SK-N-SH treated with all-trans-retinoic acid at 6 μM for 48 hours (cell line): Measurements from ENCODE around the gene CTNS.

Experiments
- ARNTL ChIP-seq: fragments of 450-650 bp; formaldehyde crosslinking; IDR thresholded peaks from 2 replicates; pipeline ENCODE4 v1.5.0; 2020; ENCODE audit warnings: low read depth, mild to moderate bottlenecking, moderate library complexity, borderline replicate concordance
- GLIS3 ChIP-seq: fragments of 250-450 bp; sonication (Bioruptor Pico); IDR thresholded peaks from 2 replicates; pipeline ENCODE4 v1.5.0; 2020; ENCODE audit warnings: mild to moderate bottlenecking, moderate library complexity
- ISL1 ChIP-seq: fragments of 250-450 bp; sonication (Bioruptor Pico); IDR thresholded peaks from 2 replicates; pipeline ENCODE4 v2.1.2; 2022; ENCODE audit warnings: mild to moderate bottlenecking, moderate library complexity
- OSR1 ChIP-seq: fragments of 250-450 bp; sonication (Bioruptor Pico); IDR thresholded peaks from 2 replicates; pipeline ENCODE4 v1.8.0; 2022; ENCODE audit warnings: moderate library complexity, mild to moderate bottlenecking, inconsistent platforms
- RARB ChIP-seq: fragments of 250-450 bp; sonication (Bioruptor Pico); IDR thresholded peaks from 2 replicates; pipeline ENCODE4 v1.8.0; 2021; ENCODE audit warnings: mild to moderate bottlenecking, moderate library complexity
- SNAI2 ChIP-seq: fragments of 250-450 bp; sonication (Bioruptor Pico); IDR thresholded peaks from 2 replicates; pipeline ENCODE4 v1.5.0; 2020; ENCODE audit warnings: mild to moderate bottlenecking, moderate library complexity
- TOX ChIP-seq: fragments of 250-450 bp; sonication (Bioruptor Pico); IDR thresholded peaks from 2 replicates; pipeline ENCODE4 v1.8.0; 2021; ENCODE audit warnings: mild to moderate bottlenecking, moderate library complexity, borderline replicate concordance
- ZNF565 ChIP-seq: fragments of 450-650 bp; formaldehyde crosslinking; conservative IDR thresholded peaks from 2 replicates; pipeline ENCODE4 v1.5.0; 2020; ENCODE audit warnings: low read depth, mild to moderate bottlenecking, moderate library complexity
- ZNF70 ChIP-seq: fragments of 450-650 bp; formaldehyde crosslinking; IDR thresholded peaks from 2 replicates; pipeline ENCODE4 v1.5.0; 2020; ENCODE audit warnings: mild to moderate bottlenecking, moderate library complexity
- TF ChIP-seq, protein P1 (sequence below): fragments of 250-450 bp; sonication (Bioruptor Pico); IDR thresholded peaks from 2 replicates; pipeline ENCODE4 v1.5.0; 2020; ENCODE audit warnings: mild to moderate bottlenecking, moderate library complexity
- TF ChIP-seq, protein P2 (sequence below): fragments of 250-450 bp; sonication (Bioruptor Pico); IDR thresholded peaks from 2 replicates; pipeline ENCODE4 v1.8.0; 2020; ENCODE audit warnings: mild to moderate bottlenecking, moderate library complexity, borderline replicate concordance
- TF ChIP-seq, protein P3 (sequence below): fragments of 250-450 bp; sonication (Bioruptor Pico); IDR thresholded peaks from 2 replicates; pipeline ENCODE4 v1.5.1; 2020; ENCODE audit warnings: low read depth, mild to moderate bottlenecking, moderate library complexity

DNA sequence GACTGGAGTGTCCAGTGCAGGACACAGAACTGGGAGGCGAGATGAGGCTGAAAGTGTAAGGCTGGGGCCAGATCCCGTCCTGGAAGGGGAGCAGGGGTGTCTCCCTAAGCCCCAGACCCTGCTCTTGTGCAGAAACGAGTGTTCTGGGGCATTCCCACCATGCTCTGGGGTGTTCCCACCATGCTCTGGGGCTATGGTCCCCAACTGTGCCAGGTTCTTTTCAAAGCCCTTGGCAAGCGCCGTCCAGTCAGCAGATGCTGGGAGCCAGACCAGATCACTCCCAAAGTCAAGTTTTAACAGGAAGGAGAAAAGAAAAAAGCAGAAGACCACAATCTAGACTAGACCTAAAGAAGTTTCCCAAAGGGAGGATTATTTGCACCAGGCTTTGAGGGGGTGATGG lies 29.3 kb downstream of the CTNS start:
- TF ChIP-seq ISL1 (CRISPR knock-in tag) = no peak
- TF ChIP-seq, protein P1, sequence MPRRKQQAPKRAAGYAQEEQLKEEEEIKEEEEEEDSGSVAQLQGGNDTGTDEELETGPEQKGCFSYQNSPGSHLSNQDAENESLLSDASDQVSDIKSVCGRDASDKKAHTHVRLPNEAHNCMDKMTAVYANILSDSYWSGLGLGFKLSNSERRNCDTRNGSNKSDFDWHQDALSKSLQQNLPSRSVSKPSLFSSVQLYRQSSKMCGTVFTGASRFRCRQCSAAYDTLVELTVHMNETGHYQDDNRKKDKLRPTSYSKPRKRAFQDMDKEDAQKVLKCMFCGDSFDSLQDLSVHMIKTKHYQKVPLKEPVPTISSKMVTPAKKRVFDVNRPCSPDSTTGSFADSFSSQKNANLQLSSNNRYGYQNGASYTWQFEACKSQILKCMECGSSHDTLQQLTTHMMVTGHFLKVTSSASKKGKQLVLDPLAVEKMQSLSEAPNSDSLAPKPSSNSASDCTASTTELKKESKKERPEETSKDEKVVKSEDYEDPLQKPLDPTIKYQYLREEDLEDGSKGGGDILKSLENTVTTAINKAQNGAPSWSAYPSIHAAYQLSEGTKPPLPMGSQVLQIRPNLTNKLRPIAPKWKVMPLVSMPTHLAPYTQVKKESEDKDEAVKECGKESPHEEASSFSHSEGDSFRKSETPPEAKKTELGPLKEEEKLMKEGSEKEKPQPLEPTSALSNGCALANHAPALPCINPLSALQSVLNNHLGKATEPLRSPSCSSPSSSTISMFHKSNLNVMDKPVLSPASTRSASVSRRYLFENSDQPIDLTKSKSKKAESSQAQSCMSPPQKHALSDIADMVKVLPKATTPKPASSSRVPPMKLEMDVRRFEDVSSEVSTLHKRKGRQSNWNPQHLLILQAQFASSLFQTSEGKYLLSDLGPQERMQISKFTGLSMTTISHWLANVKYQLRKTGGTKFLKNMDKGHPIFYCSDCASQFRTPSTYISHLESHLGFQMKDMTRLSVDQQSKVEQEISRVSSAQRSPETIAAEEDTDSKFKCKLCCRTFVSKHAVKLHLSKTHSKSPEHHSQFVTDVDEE (CRISPR knock-in tag) = no peak
- TF ChIP-seq, protein P2, sequence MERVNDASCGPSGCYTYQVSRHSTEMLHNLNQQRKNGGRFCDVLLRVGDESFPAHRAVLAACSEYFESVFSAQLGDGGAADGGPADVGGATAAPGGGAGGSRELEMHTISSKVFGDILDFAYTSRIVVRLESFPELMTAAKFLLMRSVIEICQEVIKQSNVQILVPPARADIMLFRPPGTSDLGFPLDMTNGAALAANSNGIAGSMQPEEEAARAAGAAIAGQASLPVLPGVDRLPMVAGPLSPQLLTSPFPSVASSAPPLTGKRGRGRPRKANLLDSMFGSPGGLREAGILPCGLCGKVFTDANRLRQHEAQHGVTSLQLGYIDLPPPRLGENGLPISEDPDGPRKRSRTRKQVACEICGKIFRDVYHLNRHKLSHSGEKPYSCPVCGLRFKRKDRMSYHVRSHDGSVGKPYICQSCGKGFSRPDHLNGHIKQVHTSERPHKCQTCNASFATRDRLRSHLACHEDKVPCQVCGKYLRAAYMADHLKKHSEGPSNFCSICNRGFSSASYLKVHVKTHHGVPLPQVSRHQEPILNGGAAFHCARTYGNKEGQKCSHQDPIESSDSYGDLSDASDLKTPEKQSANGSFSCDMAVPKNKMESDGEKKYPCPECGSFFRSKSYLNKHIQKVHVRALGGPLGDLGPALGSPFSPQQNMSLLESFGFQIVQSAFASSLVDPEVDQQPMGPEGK = no peak
- no peak for TF ChIP-seq OSR1
- TF ChIP-seq ARNTL (CRISPR knock-in tag) = no peak
- TF ChIP-seq ZNF70 (CRISPR knock-in tag) = no peak
- no peak for TF ChIP-seq RARB (CRISPR knock-in tag)
- no peak for TF ChIP-seq GLIS3 (CRISPR knock-in tag)
- TF ChIP-seq, protein P3, sequence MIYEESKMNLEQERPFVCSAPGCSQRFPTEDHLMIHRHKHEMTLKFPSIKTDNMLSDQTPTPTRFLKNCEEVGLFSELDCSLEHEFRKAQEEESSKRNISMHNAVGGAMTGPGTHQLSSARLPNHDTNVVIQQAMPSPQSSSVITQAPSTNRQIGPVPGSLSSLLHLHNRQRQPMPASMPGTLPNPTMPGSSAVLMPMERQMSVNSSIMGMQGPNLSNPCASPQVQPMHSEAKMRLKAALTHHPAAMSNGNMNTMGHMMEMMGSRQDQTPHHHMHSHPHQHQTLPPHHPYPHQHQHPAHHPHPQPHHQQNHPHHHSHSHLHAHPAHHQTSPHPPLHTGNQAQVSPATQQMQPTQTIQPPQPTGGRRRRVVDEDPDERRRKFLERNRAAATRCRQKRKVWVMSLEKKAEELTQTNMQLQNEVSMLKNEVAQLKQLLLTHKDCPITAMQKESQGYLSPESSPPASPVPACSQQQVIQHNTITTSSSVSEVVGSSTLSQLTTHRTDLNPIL (CRISPR knock-in tag) = no peak
- no peak for TF ChIP-seq SNAI2 (CRISPR knock-in tag)
- no peak for TF ChIP-seq TOX (CRISPR knock-in tag)
- no peak for TF ChIP-seq ZNF565 (CRISPR knock-in tag)
